Large intestine (tissue), 1 donor: ENCODE results near the gene RAB39A. TPM values are rescaled to one million over a fixed set of nuclear protein-coding genes. Genes with fewer than 3 reads are reported as not detected.

Experiments used
- polyA plus RNA-seq: library from polyadenylated mRNA; unstranded; fragments of 120-200 nt; gene quantifications from one replicate; pipeline ENCODE4 v1.2.1, GENCODE V29; 2013

RAB39A gene
- polyA plus RNA-seq, 1 donor = 2.2 TPM

Other genes starting within 250 kb of the RAB39A start
- 6.1 TPM for gene SLN, start 216.4 kb upstream of the RAB39A start, polyA plus RNA-seq
- gene SLC35F2, start 69.7 kb upstream of the RAB39A start, polyA plus RNA-seq = 12.5 TPM
- gene CUL5, start 80.5 kb downstream of the RAB39A start, polyA plus RNA-seq = 25.8 TPM
- 33.6 TPM for gene ACAT1, start 193.1 kb downstream of the RAB39A start, polyA plus RNA-seq